NB4 (cell line): Measurements from ENCODE around the gene HFE.
"Not testable (repeated sequence)": the region's sequence is repeated elsewhere in the genome, so short reads cannot be mapped to it uniquely, and the experiment has no call there.

Experiments
- DNase-seq: peaks from one replicate; pipeline ENCODE4 v3.0.0; 2010; ENCODE audit warnings: low read depth
- H3K4me3 ChIP-seq: one replicate; pipeline ENCODE4 v1.5.1; 2011; ENCODE audit warnings: mild to moderate bottlenecking, low read depth, low read length, moderate library complexity
- CTCF ChIP-seq: IDR thresholded peaks from one replicate; pipeline ENCODE4 v1.5.1; 2012; ENCODE audit warnings: low read depth, low read length
- MYC ChIP-seq: IDR thresholded peaks from 2 replicates; pipeline ENCODE4 v1.6.1; 2011; ENCODE audit warnings: low read depth, low read length
- POLR2A ChIP-seq: IDR thresholded peaks from 2 replicates; pipeline ENCODE4 v1.6.1; 2011; ENCODE audit warnings: mild to moderate bottlenecking; ENCODE audit not compliant: insufficient read length; ENCODE audit errors: extremely low read depth
- TF ChIP-seq, protein P1 (sequence below): IDR thresholded peaks from 2 replicates; pipeline ENCODE4 v1.6.1; 2011; ENCODE audit warnings: low read depth, low read length

HFE gene

DNA sequence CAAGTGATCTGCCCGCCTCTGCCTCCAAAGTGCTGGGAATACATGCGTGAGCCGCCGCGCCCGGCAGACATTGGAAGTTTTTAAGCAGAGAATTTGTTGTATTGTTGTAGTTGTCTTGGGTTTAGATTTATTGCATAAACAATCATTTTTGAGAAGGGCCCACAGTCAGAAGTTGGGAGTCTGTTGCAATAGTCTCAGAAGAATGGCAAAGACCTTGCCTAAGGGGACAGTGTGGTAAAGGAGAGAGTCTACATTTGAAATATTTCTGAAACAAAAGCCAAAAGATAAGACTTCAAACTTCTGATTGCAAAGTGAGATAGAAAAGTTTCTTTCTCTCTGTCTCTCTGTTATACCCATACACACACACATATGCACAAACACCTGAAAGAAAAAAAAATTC, 22.5 kb downstream of the HFE start:
- TF ChIP-seq POLR2A (no peak), MYC (no peak), CTCF (no peak)
- TF ChIP-seq, protein P1, sequence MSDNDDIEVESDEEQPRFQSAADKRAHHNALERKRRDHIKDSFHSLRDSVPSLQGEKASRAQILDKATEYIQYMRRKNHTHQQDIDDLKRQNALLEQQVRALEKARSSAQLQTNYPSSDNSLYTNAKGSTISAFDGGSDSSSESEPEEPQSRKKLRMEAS: no peak
- no peak for DNase-seq
- H3K4me3 ChIP-seq: no peak overlapping the region

GRCh38 chr6:26113570-26113969, 26.3 kb downstream of the HFE start:
- no peak for DNase-seq

GRCh38 chr6:26115226-26115625, 28.0 kb downstream of the HFE start:
- DNase-seq: no peak
- no peak overlapping the region for H3K4me3 ChIP-seq
- TF ChIP-seq MYC (no peak), CTCF (no peak), POLR2A (no peak)
- TF ChIP-seq, protein P1: no peak

More at GRCh38 chr6:26113570-26113969, 26.3 kb downstream of the HFE start:
- TF ChIP-seq POLR2A (no peak), MYC (no peak), CTCF (no peak)
- TF ChIP-seq, protein P1: no peak
- H3K4me3 ChIP-seq: no peak overlapping the region

DNA sequence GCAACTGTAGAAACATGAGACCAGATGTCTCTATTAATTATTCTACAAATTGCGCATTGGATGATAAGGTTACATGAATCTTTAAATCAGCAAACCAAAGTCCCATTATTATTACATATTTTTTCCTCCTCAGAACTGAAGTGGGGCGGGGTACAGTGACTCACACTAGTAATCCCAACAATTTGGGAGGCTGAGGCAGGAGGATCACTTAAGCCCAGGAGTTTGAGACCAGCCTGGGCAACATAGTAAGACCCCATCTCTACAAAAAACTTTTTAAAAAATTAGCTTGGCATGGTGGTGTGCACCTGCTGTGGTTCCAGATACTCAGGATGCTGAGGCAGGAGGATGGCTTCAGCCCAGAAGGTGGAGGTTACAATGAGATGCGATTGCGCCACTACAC, 29.0 kb downstream of the HFE start:
- DNase-seq: no peak
- no peak overlapping the region for H3K4me3 ChIP-seq
- TF ChIP-seq MYC (no peak), CTCF (no peak), POLR2A (no peak)
- TF ChIP-seq, protein P1: no peak

GRCh38 chr6:26118999-26119398, 31.8 kb downstream of the HFE start:
- H3K4me3 ChIP-seq: no peak overlapping the region
- DNase-seq: peak; percentile 33
- TF ChIP-seq, protein P1: no peak
- no peak for TF ChIP-seq POLR2A
- TF ChIP-seq MYC: no peak
- TF ChIP-seq CTCF: no peak

DNA sequence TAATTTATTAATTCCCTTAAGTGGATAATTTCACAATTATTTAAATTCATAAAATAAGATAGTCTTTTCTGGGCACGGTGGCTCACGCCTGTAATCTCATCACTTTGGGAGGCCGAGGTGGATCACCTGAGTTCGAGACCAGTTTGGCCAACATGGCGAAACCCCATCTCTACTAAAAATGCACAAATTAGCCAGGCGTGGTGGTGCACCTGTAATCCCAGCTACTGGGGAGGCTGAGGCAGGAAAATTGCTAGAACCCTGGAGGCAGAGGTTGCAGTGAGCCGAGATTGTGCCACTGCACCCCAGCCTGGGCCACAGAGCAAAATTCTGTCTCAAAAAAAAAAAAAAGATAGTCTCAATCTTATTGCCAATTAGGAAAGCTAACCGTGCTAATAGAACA, 32.9 kb downstream of the HFE start:
- DNase-seq, H3K4me3 ChIP-seq: not testable (repeated sequence)
